SU-DHL-6 (cell line): Measurements from ENCODE around the gene SLC39A11.
"Not testable (repeated sequence)": the region's sequence is repeated elsewhere in the genome, so short reads cannot be mapped to it uniquely, and the experiment has no call there.

Experiments
- H2AFZ ChIP-seq: fragments of 200-600 bp; sonication (generic); 2 replicates; pipeline ENCODE4 v1.6.1; 2014; ENCODE audit warnings: low read depth, mild to moderate bottlenecking, moderate library complexity, mixed read lengths, antibody characterized with exemption, low read length; ENCODE audit not compliant: severe bottlenecking
- H3F3A ChIP-seq: fragments of 200-600 bp; shearing (Covaris generic); 2 replicates; pipeline ENCODE4 v1.6.0; 2016; ENCODE audit warnings: antibody characterized with exemption, mild to moderate bottlenecking; ENCODE audit not compliant: insufficient read depth
- H3K27ac ChIP-seq: fragments of 200-600 bp; sonication (generic); 2 replicates; pipeline ENCODE4 v1.5.1; 2016; ENCODE audit warnings: low read depth, mild to moderate bottlenecking, low read length, moderate library complexity, mixed read lengths
- H3K27me3 ChIP-seq: fragments of 200-600 bp; sonication (generic), shearing (Covaris generic); 2 replicates; pipeline ENCODE4 v1.6.0; 2014; ENCODE audit warnings: mild to moderate bottlenecking, low read length
- H3K36me3 ChIP-seq: fragments of 200-600 bp; sonication (generic); 2 replicates; pipeline ENCODE4 v1.6.1; 2014; ENCODE audit warnings: mild to moderate bottlenecking, low read length, mixed read lengths
- H3K4me2 ChIP-seq: fragments of 300-600, 200-600 bp; shearing (Covaris generic), sonication (generic); 2 replicates; pipeline ENCODE4 v1.6.0; 2014; ENCODE audit warnings: low read length, low read depth, mild to moderate bottlenecking; ENCODE audit not compliant: poor library complexity, severe bottlenecking
- H3K4me3 ChIP-seq: fragments of 200-600 bp; sonication (generic); 2 replicates; pipeline ENCODE4 v1.5.1; 2014; ENCODE audit warnings: antibody characterized with exemption, low read length, mild to moderate bottlenecking, mixed read lengths; ENCODE audit not compliant: insufficient read depth, poor library complexity, severe bottlenecking
- H3K79me2 ChIP-seq: fragments of 200-600 bp; sonication (generic); 2 replicates; pipeline ENCODE4 v1.6.1; 2014; ENCODE audit warnings: mild to moderate bottlenecking, low read length, moderate library complexity; ENCODE audit not compliant: insufficient read depth
- H3K9ac ChIP-seq: fragments of 200-600 bp; sonication (generic); 2 replicates; pipeline ENCODE4 v1.7.0; 2014; ENCODE audit warnings: mild to moderate bottlenecking, low read length
- H3K9me2 ChIP-seq: fragments of 200-600 bp; sonication (generic); replicated peaks from 2 replicates; pipeline ENCODE4 v1.6.1; 2014; ENCODE audit warnings: low read length; ENCODE audit not compliant: insufficient read depth
- H3K9me3 ChIP-seq: fragments of 200-600 bp; sonication (generic); 2 replicates; pipeline ENCODE4 v1.6.1; 2014; ENCODE audit warnings: low read length, mixed read lengths; ENCODE audit not compliant: insufficient read depth
- H4K20me1 ChIP-seq: fragments of 200-600 bp; sonication (generic); 2 replicates; pipeline ENCODE4 v1.6.1; 2014; ENCODE audit warnings: low read depth, mild to moderate bottlenecking, antibody characterized with exemption, low read length, moderate library complexity, mixed read lengths
- CTCF ChIP-seq: fragments of 200-600 bp; sonication (generic); IDR thresholded peaks from one replicate; pipeline ENCODE4 v1.5.1; 2017; ENCODE audit warnings: antibody characterized with exemption, mild to moderate bottlenecking, low read length, moderate library complexity; ENCODE audit not compliant: insufficient read depth, poor library complexity, severe bottlenecking
- EZH2phosphoT487 ChIP-seq: fragments of 200-600 bp; sonication (generic), shearing (Covaris generic); conservative IDR thresholded peaks from 2 replicates; pipeline ENCODE4 v1.6.1; 2018; ENCODE audit warnings: mild to moderate bottlenecking, antibody characterized with exemption, low read length, moderate library complexity, mixed read lengths

SLC39A11 gene

GRCh38 chr17:72829883-72830282 lies 262.6 kb downstream of the SLC39A11 start:
- Histone ChIP-seq H3K4me2 (no peak overlapping the region), H3K9me3 (peaks cover 25% of the 10 kb centered on the region; the same call in 1 of the 2 replicates)

GRCh38 chr17:72826602-72827001 lies 265.9 kb downstream of the SLC39A11 start:
- Histone ChIP-seq H3K4me2 (no peak overlapping the region), H3K9me2 (no peaks in the 10 kb centered on the region), H2AFZ (no peak overlapping the region), H3K36me3 (peaks cover 14% of the 10 kb centered on the region), H3K4me3 (no peak overlapping the region), H4K20me1 (no peaks in the 10 kb centered on the region), H3K9ac (no peak overlapping the region), H3K27me3 (no peaks in the 10 kb centered on the region), H3K27ac (no peak overlapping the region), H3F3A (no peaks in the 10 kb centered on the region), H3K79me2 (no peaks in the 10 kb centered on the region), H3K9me3 (peaks cover 25% of the 10 kb centered on the region; the same call in 1 of the 2 replicates)
- TF ChIP-seq EZH2phosphoT487 (no peak), CTCF (no peak)

More at GRCh38 chr17:72829883-72830282, 262.6 kb downstream of the SLC39A11 start:
- no peak overlapping the region for H2AFZ ChIP-seq
- no peaks in the 10 kb centered on the region for H3K79me2 ChIP-seq
- no peak for TF ChIP-seq EZH2phosphoT487
- TF ChIP-seq CTCF, result no peak
- H3K27me3 ChIP-seq, result no peaks in the 10 kb centered on the region
- no peak overlapping the region for H3K27ac ChIP-seq
- H3K36me3 ChIP-seq, result peaks cover 14% of the 10 kb centered on the region
- no peak overlapping the region for H3K4me3 ChIP-seq
- H3K9me2 ChIP-seq, result no peaks in the 10 kb centered on the region
- H4K20me1 ChIP-seq, result no peaks in the 10 kb centered on the region
- H3F3A ChIP-seq, result no peaks in the 10 kb centered on the region
- no peak overlapping the region for H3K9ac ChIP-seq

- H3K9me3 ChIP-seq, result peaks cover 25% of the 10 kb centered on the region; the same call in 1 of the 2 replicates
- not testable (repeated sequence) for H3K79me2 ChIP-seq, H3K4me2 ChIP-seq, H4K20me1 ChIP-seq, H3K4me3 ChIP-seq, H3F3A ChIP-seq, H3K27me3 ChIP-seq, H3K27ac ChIP-seq, H3K9me2 ChIP-seq, H3K9ac ChIP-seq, H2AFZ ChIP-seq
- peaks cover 14% of the 10 kb centered on the region for H3K36me3 ChIP-seq
These were observed 266.4 kb downstream of the SLC39A11 start for GRCh38 chr17:72826059-72826458.

GRCh38 chr17:72825218-72825617 lies 267.3 kb downstream of the SLC39A11 start:
- no peaks in the 10 kb centered on the region for H3K79me2 ChIP-seq
- H3K4me3 ChIP-seq, result no peak overlapping the region
- no peak overlapping the region for H2AFZ ChIP-seq
- H3K27ac ChIP-seq, result no peak overlapping the region
- H4K20me1 ChIP-seq, result no peaks in the 10 kb centered on the region
- TF ChIP-seq EZH2phosphoT487, result no peak
- TF ChIP-seq CTCF, result no peak
- no peak overlapping the region for H3K9ac ChIP-seq
- no peaks in the 10 kb centered on the region for H3K9me2 ChIP-seq
- peaks cover 25% of the 10 kb centered on the region; the same call in 1 of the 2 replicates for H3K9me3 ChIP-seq
- H3K27me3 ChIP-seq, result no peaks in the 10 kb centered on the region
- no peaks in the 10 kb centered on the region for H3F3A ChIP-seq
- H3K36me3 ChIP-seq, result peaks cover 14% of the 10 kb centered on the region
- H3K4me2 ChIP-seq, result no peak overlapping the region

GRCh38 chr17:72824267-72824666 lies 268.2 kb downstream of the SLC39A11 start:
- H3K36me3 ChIP-seq, result peaks cover 14% of the 10 kb centered on the region
- not testable (repeated sequence) for H3K9ac ChIP-seq, H4K20me1 ChIP-seq, H3K4me3 ChIP-seq, H3K79me2 ChIP-seq, H3K27me3 ChIP-seq, H3K27ac ChIP-seq, H3F3A ChIP-seq, H3K9me2 ChIP-seq, H2AFZ ChIP-seq, H3K4me2 ChIP-seq
- H3K9me3 ChIP-seq, result peaks cover 25% of the 10 kb centered on the region; the same call in 1 of the 2 replicates
